ENCODE results near the gene UPF1. TPM values are rescaled to one million over a fixed set of nuclear protein-coding genes. Genes with fewer than 3 reads are reported as not detected.

Gene UPF1
- total and polyA plus RNA-seq, 2 of the 13 experiments (the other 11 are each of a cell fraction or from before 2014, with no cell fraction given) = 16.9 to 41.8 TPM

DNA sequence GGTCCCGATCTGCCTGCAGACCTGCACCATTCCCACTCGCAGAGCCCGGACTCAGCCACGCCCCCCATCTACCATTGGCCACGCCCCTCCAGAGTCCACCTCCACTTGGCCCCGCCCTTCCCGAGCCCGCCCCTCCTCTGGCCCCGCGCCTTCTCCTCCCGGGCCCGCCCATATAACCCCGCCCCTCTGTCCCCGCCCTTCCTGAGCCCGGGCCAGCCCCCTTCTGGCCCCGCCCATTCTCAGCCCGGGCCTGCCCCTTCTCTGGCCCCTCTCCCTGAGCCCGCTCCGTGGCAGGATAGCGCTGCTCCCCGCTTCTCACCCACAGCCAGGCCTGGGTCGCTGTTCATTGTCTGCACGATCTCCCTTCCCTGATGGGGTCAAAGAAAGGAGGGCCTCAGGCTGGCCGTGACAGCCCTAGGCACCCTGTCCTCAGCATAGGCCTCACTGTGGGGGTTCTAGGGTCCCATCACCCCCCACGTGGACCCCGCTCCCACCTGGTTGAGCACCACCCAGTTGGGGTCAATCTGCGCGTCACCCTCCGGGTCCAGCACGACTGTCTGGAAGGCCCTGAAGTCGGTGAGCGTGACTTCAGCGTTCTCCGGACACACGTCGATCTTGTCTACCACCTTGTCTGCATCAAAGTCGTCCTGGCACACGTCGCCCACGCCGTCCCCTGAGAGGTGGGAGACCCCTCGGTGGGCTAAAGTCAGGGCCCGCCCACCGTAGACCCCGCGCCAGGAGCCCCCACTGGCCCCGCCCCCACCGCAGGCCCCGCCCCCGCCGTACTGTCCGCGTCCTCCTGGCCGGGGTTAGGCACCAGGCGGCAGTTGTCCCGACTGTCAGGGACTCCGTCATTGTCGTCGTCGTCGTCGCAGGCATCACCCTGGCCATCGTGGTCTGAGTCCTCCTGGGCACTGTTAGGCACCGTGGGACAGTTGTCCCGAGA is 46.3 kb upstream of the UPF1 start (continued):
- TF ChIP-seq, protein P1, sequence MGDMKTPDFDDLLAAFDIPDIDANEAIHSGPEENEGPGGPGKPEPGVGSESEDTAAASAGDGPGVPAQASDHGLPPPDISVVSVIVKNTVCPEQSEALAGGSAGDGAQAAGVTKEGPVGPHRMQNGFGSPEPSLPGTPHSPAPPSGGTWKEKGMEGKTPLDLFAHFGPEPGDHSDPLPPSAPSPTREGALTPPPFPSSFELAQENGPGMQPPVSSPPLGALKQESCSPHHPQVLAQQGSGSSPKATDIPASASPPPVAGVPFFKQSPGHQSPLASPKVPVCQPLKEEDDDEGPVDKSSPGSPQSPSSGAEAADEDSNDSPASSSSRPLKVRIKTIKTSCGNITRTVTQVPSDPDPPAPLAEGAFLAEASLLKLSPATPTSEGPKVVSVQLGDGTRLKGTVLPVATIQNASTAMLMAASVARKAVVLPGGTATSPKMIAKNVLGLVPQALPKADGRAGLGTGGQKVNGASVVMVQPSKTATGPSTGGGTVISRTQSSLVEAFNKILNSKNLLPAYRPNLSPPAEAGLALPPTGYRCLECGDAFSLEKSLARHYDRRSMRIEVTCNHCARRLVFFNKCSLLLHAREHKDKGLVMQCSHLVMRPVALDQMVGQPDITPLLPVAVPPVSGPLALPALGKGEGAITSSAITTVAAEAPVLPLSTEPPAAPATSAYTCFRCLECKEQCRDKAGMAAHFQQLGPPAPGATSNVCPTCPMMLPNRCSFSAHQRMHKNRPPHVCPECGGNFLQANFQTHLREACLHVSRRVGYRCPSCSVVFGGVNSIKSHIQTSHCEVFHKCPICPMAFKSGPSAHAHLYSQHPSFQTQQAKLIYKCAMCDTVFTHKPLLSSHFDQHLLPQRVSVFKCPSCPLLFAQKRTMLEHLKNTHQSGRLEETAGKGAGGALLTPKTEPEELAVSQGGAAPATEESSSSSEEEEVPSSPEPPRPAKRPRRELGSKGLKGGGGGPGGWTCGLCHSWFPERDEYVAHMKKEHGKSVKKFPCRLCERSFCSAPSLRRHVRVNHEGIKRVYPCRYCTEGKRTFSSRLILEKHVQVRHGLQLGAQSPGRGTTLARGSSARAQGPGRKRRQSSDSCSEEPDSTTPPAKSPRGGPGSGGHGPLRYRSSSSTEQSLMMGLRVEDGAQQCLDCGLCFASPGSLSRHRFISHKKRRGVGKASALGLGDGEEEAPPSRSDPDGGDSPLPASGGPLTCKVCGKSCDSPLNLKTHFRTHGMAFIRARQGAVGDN (CRISPR knock-in tag; IDR thresholded peaks at IDR 0.05) = peak; percentile 52; the same call in 1 of the 2 replicates
- TF ChIP-seq KMT2A (CRISPR knock-in tag; IDR thresholded peaks at IDR 0.05) (no peak), RFXAP (CRISPR knock-in tag; IDR thresholded peaks at IDR 0.05; ENCODE audit: borderline replicate concordance) (no peak), MAF1 (CRISPR knock-in tag; IDR thresholded peaks at IDR 0.05; ENCODE audit: borderline replicate concordance) (no peak), ZNF570 (CRISPR knock-in tag; IDR thresholded peaks at IDR 0.05; ENCODE audit: borderline replicate concordance) (no peak), ZNF776 (CRISPR knock-in tag; IDR thresholded peaks at IDR 0.05) (0 out of 2 replicates have a peak, but pooled peaks have one; percentile 7), MATR3 (CRISPR knock-in tag; IDR thresholded peaks at IDR 0.05) (no peak), DNMT1 (CRISPR knock-in tag; IDR thresholded peaks at IDR 0.05) (no peak), MBNL3 (CRISPR knock-in tag; conservative IDR thresholded peaks at IDR 0.05) (no peak)
- TF ChIP-seq, protein P2, sequence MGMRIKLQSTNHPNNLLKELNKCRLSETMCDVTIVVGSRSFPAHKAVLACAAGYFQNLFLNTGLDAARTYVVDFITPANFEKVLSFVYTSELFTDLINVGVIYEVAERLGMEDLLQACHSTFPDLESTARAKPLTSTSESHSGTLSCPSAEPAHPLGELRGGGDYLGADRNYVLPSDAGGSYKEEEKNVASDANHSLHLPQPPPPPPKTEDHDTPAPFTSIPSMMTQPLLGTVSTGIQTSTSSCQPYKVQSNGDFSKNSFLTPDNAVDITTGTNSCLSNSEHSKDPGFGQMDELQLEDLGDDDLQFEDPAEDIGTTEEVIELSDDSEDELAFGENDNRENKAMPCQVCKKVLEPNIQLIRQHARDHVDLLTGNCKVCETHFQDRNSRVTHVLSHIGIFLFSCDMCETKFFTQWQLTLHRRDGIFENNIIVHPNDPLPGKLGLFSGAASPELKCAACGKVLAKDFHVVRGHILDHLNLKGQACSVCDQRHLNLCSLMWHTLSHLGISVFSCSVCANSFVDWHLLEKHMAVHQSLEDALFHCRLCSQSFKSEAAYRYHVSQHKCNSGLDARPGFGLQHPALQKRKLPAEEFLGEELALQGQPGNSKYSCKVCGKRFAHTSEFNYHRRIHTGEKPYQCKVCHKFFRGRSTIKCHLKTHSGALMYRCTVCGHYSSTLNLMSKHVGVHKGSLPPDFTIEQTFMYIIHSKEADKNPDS (CRISPR knock-in tag; IDR thresholded peaks at IDR 0.05) = no peak
- TF ChIP-seq, protein P3, sequence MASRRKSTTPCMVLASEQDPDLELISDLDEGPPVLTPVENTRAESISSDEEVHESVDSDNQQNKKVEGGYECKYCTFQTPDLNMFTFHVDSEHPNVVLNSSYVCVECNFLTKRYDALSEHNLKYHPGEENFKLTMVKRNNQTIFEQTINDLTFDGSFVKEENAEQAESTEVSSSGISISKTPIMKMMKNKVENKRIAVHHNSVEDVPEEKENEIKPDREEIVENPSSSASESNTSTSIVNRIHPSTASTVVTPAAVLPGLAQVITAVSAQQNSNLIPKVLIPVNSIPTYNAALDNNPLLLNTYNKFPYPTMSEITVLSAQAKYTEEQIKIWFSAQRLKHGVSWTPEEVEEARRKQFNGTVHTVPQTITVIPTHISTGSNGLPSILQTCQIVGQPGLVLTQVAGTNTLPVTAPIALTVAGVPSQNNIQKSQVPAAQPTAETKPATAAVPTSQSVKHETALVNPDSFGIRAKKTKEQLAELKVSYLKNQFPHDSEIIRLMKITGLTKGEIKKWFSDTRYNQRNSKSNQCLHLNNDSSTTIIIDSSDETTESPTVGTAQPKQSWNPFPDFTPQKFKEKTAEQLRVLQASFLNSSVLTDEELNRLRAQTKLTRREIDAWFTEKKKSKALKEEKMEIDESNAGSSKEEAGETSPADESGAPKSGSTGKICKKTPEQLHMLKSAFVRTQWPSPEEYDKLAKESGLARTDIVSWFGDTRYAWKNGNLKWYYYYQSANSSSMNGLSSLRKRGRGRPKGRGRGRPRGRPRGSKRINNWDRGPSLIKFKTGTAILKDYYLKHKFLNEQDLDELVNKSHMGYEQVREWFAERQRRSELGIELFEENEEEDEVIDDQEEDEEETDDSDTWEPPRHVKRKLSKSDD (CRISPR knock-in tag; IDR thresholded peaks at IDR 0.05; ENCODE audit: low read depth) = no peak
- TF ChIP-seq, protein P4, sequence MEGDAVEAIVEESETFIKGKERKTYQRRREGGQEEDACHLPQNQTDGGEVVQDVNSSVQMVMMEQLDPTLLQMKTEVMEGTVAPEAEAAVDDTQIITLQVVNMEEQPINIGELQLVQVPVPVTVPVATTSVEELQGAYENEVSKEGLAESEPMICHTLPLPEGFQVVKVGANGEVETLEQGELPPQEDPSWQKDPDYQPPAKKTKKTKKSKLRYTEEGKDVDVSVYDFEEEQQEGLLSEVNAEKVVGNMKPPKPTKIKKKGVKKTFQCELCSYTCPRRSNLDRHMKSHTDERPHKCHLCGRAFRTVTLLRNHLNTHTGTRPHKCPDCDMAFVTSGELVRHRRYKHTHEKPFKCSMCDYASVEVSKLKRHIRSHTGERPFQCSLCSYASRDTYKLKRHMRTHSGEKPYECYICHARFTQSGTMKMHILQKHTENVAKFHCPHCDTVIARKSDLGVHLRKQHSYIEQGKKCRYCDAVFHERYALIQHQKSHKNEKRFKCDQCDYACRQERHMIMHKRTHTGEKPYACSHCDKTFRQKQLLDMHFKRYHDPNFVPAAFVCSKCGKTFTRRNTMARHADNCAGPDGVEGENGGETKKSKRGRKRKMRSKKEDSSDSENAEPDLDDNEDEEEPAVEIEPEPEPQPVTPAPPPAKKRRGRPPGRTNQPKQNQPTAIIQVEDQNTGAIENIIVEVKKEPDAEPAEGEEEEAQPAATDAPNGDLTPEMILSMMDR (CRISPR knock-in tag; IDR thresholded peaks at IDR 0.05) = 0 out of 2 replicates have a peak, but pooled peaks have one; percentile 7
- TF ChIP-seq, protein P5, sequence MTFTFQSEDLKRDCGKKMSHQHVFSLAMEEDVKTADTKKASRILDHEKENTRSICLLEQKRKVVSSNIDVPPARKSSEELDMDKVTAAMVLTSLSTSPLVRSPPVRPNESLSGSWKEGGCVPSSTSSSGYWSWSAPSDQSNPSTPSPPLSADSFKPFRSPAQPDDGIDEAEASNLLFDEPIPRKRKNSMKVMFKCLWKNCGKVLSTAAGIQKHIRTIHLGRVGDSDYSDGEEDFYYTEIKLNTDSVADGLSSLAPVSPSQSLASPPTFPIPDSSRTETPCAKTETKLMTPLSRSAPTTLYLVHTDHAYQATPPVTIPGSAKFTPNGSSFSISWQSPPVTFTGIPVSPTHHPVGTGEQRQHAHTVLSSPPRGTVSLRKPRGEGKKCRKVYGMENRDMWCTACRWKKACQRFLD (CRISPR knock-in tag; IDR thresholded peaks at IDR 0.05; ENCODE audit: borderline replicate concordance) = no peak

All from HepG2 (cell line).